GM19023 (cell line): ENCODE results near the gene SCAF4.
A peak's percentile ranks its signal among the peaks of the same experiment; 100 is the strongest.
"Not testable (repeated sequence)": the region's sequence is repeated elsewhere in the genome, so short reads cannot be mapped to it uniquely, and the experiment has no call there.

Source experiments
- ATAC-seq: cut with Tn5 transposase; IDR thresholded peaks from one replicate; pipeline ENCODE4 v1.9.1; 2021; ENCODE audit warnings: mild to moderate bottlenecking, moderate library complexity; ENCODE audit not compliant: unreplicated experiment

The SCAF4 gene

GRCh38 chr21:31737586-31738397, 5.9 kb upstream of the SCAF4 start:
- not testable (repeated sequence) for ATAC-seq

DNA sequence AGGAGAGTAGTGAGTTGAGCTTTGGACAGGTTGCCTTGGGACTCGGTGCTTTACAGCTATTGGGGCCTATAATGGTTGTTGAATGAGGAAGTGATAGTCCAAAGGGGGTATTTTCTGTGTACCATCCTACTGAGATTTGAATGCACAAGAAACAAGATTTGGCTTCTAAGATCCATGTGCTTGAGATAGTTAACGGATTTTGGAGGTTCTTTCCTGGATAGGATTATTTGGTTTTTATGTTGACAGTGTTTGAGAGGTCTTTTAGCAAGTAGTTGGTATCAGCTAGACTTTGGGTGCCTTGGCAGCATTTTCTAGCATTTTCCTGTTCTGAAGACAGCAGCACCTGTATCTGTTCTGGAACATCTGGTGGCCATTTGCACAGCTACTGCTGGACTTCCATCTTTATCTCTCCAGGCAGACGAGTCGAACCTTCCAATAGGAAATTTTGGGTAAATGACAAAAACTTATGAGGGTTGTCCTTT, 3.6 kb upstream of the SCAF4 start:
- no peak for ATAC-seq

DNA sequence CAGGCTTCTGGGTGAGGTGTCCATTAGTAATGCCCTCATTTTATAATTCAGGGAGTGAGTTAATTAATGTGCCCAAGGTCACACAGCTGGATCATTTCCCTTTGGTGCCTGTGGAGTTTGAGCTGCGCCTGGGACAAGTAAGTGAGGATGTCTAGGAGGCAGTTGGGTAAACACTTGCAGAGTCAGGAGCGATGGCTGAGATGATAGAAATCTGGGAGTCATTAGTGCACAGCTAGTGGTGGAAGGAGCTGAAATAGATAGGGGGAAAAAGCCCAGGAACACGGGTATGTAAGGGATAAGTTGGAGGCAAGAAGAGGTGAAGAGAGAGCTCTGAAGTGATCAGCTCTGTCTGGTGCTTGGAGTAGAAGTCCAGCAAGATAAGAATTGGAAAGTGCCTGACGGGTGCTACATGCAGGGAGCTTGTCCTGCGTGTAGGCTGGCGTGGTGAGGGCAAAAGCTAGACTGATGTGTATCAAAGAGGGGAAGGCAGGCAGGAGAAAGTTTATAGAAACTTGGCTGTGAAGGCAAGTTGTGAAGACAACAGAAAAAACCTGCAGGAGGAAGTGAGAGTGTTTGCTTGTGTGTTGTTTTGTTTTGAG, 1.7 kb upstream of the SCAF4 start:
- ATAC-seq: no peak

- ATAC-seq: no peak
These were observed 956 bp upstream of the SCAF4 start for GRCh38 chr21:31732597-31733550.

GRCh38 chr21:31731056-31731856, 662 bp downstream of the SCAF4 start:
- peak; percentile 23 for ATAC-seq

DNA sequence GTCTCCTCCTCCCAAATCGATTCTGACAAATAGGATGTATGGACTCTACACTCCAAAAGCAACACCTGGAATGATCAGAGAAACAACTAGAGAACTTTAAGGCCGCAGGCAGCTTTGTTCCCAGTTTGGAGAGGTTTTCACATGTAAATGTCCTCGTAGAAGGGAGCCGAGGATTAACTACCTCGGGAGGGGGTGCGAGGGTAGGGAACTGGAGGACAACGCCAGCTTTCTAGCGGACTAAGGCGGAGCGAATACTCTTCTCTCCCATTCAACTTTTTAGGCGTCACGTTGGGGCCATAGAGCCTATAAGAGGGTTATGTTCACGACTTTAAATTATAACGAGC, 1.2 kb downstream of the SCAF4 start:
- ATAC-seq: no peak

- no peak for ATAC-seq
These were observed 2.1 kb downstream of the SCAF4 start for GRCh38 chr21:31729622-31730343.

- ATAC-seq: no peak
These were observed 3.0 kb downstream of the SCAF4 start for GRCh38 chr21:31728952-31729351.

- no peak for ATAC-seq
These were observed 3.7 kb downstream of the SCAF4 start for GRCh38 chr21:31728191-31728590.

- ATAC-seq: no peak
These were observed 4.7 kb downstream of the SCAF4 start for GRCh38 chr21:31727181-31727580.

DNA sequence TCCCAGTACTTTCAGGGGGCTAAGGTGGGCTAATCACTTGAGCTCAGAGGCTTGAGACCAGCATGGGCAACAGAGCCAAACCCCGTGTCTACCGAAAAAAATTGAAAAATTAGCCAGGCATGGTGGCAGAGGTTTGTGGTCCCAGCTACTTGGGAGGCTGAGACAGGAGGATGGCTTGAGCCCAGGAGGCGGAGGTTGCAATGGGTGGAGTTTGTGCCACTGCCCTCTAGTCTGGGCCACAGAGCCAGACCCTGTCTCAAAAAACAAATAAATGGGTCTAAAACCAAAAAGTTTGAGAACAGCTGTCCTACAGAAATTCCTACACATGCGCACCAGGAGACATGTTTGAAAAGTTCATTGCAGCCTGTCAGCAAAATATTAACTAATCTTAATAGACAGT, 5.5 kb downstream of the SCAF4 start:
- ATAC-seq: no peak

GRCh38 chr21:31725202-31725839, 6.6 kb downstream of the SCAF4 start:
- no peak for ATAC-seq

DNA sequence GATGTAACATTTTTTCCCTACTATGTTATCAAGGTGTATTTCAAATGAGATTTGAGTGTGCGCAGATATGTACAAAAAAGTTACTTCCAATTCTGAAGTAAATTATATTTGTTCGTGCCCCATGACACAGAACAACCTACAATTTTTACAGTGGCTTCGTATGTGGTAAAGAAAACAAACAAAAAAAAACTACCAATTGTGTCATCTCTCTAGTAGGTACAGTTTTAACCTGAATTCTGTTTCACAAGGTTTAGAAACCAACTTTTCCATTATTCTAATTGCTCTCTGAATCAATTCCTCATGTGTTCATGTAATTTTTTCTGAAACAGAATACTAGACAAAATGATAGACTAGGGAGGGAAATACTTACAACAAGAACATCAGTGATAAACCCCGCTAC, 7.4 kb downstream of the SCAF4 start:
- ATAC-seq: no peak

- no peak for ATAC-seq
These were observed 10.5 kb downstream of the SCAF4 start for GRCh38 chr21:31721381-31721780.

- ATAC-seq: no peak
These were observed 11.2 kb downstream of the SCAF4 start for GRCh38 chr21:31720739-31721138.

GRCh38 chr21:31720330-31720729, 11.6 kb downstream of the SCAF4 start:
- ATAC-seq: no peak

DNA sequence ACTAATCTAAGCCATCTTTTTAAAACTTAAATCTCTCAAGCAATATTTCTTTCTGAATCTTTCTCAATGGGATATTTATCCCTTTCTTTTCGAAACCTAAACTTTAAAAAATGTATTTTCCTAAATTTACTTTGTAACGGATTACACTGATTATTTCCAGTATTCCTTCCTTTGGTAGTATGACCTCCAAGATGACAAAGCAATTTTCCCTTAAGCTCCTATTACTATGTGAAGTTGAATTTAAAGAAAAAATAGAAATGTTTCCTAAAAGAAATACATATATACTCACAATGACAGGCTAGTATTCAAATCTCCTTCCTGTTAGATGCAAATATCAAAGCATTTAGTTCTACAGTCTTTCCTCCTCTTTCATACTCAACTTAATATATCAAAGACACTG, 15.8 kb downstream of the SCAF4 start:
- no peak for ATAC-seq

- ATAC-seq: no peak
These were observed 17.1 kb downstream of the SCAF4 start for GRCh38 chr21:31714741-31715365.
